DND-41 (cell line): ENCODE measurements around the gene YWHAG.
"Not testable (repeated sequence)": the region's sequence is repeated elsewhere in the genome, so short reads cannot be mapped to it uniquely, and the experiment has no call there.

ENCODE experiments used
- ATAC-seq: fragments of 200-7000 bp; cut with Tn5 transposase; 3 replicates; pipeline ENCODE4 v1.9.1; 2021; ENCODE audit warnings: low read depth; ENCODE audit not compliant: insufficient read depth
- DNase-seq: peaks from one replicate; pipeline ENCODE4 v3.0.0-alpha.2; 2020
- H2AFZ ChIP-seq: 2 replicates; pipeline ENCODE4 v1.6.0; 2012; ENCODE audit warnings: low read depth, low read length
- H3K27ac ChIP-seq: 2 replicates; pipeline ENCODE4 v1.5.1; 2012; ENCODE audit warnings: low read length, inconsistent platforms
- H3K27me3 ChIP-seq: fragments of 200-600 bp; sonication (generic); 2 replicates; pipeline ENCODE4 v1.6.0; 2012; ENCODE audit warnings: low read length, mild to moderate bottlenecking, inconsistent platforms; ENCODE audit not compliant: insufficient read depth, poor library complexity
- H3K36me3 ChIP-seq: 2 replicates; pipeline ENCODE4 v1.5.1; 2012; ENCODE audit warnings: low read length, inconsistent platforms; ENCODE audit not compliant: insufficient read depth
- H3K4me1 ChIP-seq: 2 replicates; pipeline ENCODE4 v1.5.1; 2012; ENCODE audit warnings: mild to moderate bottlenecking, low read length; ENCODE audit not compliant: insufficient read depth
- H3K4me2 ChIP-seq: 2 replicates; pipeline ENCODE4 v1.6.0; 2012; ENCODE audit warnings: mild to moderate bottlenecking, moderate library complexity, low read length, inconsistent platforms; ENCODE audit not compliant: insufficient read depth
- H3K4me3 ChIP-seq, 2 experiments: fragments of 200-600 bp in 1 of 2; shearing (Covaris generic) in 1 of 2; 2 replicates each; pipeline ENCODE4 v1.5.1; 2012 to 2016; ENCODE audit warnings: inconsistent platforms in 2 of 2, low read length in 2 of 2, mild to moderate bottlenecking in 2 of 2, low read depth in 1 of 2, moderate library complexity in 1 of 2
- H3K79me2 ChIP-seq: 2 replicates; pipeline ENCODE4 v1.6.0; 2012; ENCODE audit warnings: low read length, inconsistent platforms; ENCODE audit not compliant: insufficient read depth
- H3K9ac ChIP-seq: 2 replicates; pipeline ENCODE4 v1.6.0; 2012; ENCODE audit warnings: low read depth, mild to moderate bottlenecking, inconsistent platforms, low read length, moderate library complexity
- H3K9me3 ChIP-seq: 2 replicates; pipeline ENCODE4 v1.5.1; 2012; ENCODE audit warnings: low read length, moderate library complexity, mild to moderate bottlenecking, inconsistent platforms; ENCODE audit not compliant: insufficient read depth, severe bottlenecking
- H4K20me1 ChIP-seq: 2 replicates; pipeline ENCODE4 v1.6.0; 2012; ENCODE audit warnings: low read length; ENCODE audit not compliant: insufficient read depth
- CTCF ChIP-seq: IDR thresholded peaks from 2 replicates; pipeline ENCODE4 v1.5.1; 2012; ENCODE audit warnings: borderline replicate concordance, low read length, moderate library complexity, mild to moderate bottlenecking; ENCODE audit not compliant: poor library complexity, severe bottlenecking; ENCODE audit errors: extremely low read depth
- EZH2 ChIP-seq: IDR thresholded peaks from 3 replicates; pipeline ENCODE4 v1.6.1; 2012; ENCODE audit warnings: borderline replicate concordance, low read depth, mild to moderate bottlenecking, moderate library complexity, low read length, inconsistent platforms; ENCODE audit not compliant: severe bottlenecking

YWHAG gene

GRCh38 chr7:76390092-76390491 lies 31.3 kb upstream of the YWHAG start:
- no peaks in the 10 kb centered on the region for H3K36me3 ChIP-seq
- no peak overlapping the region for H3K4me2 ChIP-seq
- no peak overlapping the region for H3K27ac ChIP-seq
- H3K9me3 ChIP-seq: no peaks in the 10 kb centered on the region
- no peaks in the 10 kb centered on the region for H3K27me3 ChIP-seq
- TF ChIP-seq CTCF (no peak), EZH2 (no peak)
- no peak overlapping the region for H3K9ac ChIP-seq
- no peak overlapping the region for H3K4me3 ChIP-seq
- H3K4me1 ChIP-seq: peaks cover 24% of the 10 kb centered on the region
- H2AFZ ChIP-seq: no peak overlapping the region
- no peaks in the 10 kb centered on the region for H4K20me1 ChIP-seq
- no peaks in the 10 kb centered on the region for H3K79me2 ChIP-seq
- ATAC-seq (no peak), DNase-seq (no peak)

- not testable (repeated sequence) for H3K36me3 ChIP-seq, H3K4me2 ChIP-seq, H3K79me2 ChIP-seq, H3K9ac ChIP-seq, H2AFZ ChIP-seq, DNase-seq, H3K27me3 ChIP-seq, H3K27ac ChIP-seq, H4K20me1 ChIP-seq, ATAC-seq, H3K4me3 ChIP-seq, H3K9me3 ChIP-seq
- peaks cover 13% of the 10 kb centered on the region for H3K4me1 ChIP-seq
These were observed 29.0 kb upstream of the YWHAG start for GRCh38 chr7:76387789-76388188.

- peaks cover 7% of the 10 kb centered on the region; the same call in 1 of the 2 replicates for H3K4me1 ChIP-seq
- no peaks in the 10 kb centered on the region for H3K79me2 ChIP-seq
- no peaks in the 10 kb centered on the region for H3K9me3 ChIP-seq
- H3K9ac ChIP-seq: no peak overlapping the region
- H3K36me3 ChIP-seq: no peaks in the 10 kb centered on the region
- H3K27ac ChIP-seq: no peak overlapping the region
- TF ChIP-seq EZH2: no peak
- no peak for TF ChIP-seq CTCF
- H3K27me3 ChIP-seq: no peaks in the 10 kb centered on the region
- H3K4me3 ChIP-seq: no peak overlapping the region
- no peak overlapping the region for H2AFZ ChIP-seq
- DNase-seq: no peak
- H3K4me2 ChIP-seq: no peak overlapping the region
- ATAC-seq: no peak
- no peaks in the 10 kb centered on the region for H4K20me1 ChIP-seq
These were observed 28.0 kb upstream of the YWHAG start for GRCh38 chr7:76386691-76387260.

- no peak overlapping the region for H3K4me2 ChIP-seq
- H3K36me3 ChIP-seq: no peaks in the 10 kb centered on the region
- no peaks in the 10 kb centered on the region for H3K79me2 ChIP-seq
- no peaks in the 10 kb centered on the region for H3K9me3 ChIP-seq
- H3K4me3 ChIP-seq: no peak overlapping the region
- H3K4me1 ChIP-seq: no peaks in the 10 kb centered on the region
- DNase-seq: no peak
- no peak overlapping the region for H3K27ac ChIP-seq
- TF ChIP-seq CTCF (no peak), EZH2 (no peak)
- no peaks in the 10 kb centered on the region for H3K27me3 ChIP-seq
- no peaks in the 10 kb centered on the region for H4K20me1 ChIP-seq
- no peak overlapping the region for H3K9ac ChIP-seq
- no peak for ATAC-seq
- no peak overlapping the region for H2AFZ ChIP-seq
These were observed 24.5 kb upstream of the YWHAG start for GRCh38 chr7:76383089-76383944.
